ENCODE results near the gene UFD1. TPM values are rescaled to one million over a fixed set of nuclear protein-coding genes. Genes with fewer than 3 reads are reported as not detected.

The UFD1 gene
- total and polyA plus RNA-seq, 11 donors, result 28.7 to 80.5 (median 43.0) TPM

DNA sequence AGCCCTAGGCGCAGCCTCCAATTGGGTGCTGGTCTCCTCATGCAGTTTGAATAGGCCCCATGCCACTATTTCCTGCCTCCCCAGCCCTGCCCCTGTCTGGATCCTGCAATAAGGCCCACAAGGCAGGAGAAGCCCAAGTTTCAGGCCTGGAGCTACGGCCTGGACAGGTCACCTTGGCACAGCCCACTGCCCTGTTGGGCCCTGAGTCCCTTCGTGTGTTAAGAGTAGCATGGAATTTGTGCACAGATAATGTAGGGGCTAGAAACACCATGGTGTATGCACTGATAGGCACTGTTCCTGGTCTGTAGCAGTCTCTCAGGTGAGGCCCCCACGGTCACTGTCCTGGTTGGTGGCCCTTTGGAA is 20.9 kb upstream of the UFD1 start:
- no peak overlapping the region for H3K4me3 ChIP-seq
- ATAC-seq, result no peak
- intact Hi-C loops (cut with DNase I), result loop anchor here in 4 of 10 donors (5.0 to 10.0 kb wide), 3 partner anchors 127 to 215 kb away; partner anchors contain the start of gene SEPTIN5 (in 1 of the 4)
- no peak overlapping the region for H3K27ac ChIP-seq
- H3K9me3 ChIP-seq, result no peaks in the 10 kb centered on the region
- no peak for DNase-seq
- H3K4me1 ChIP-seq, result no peaks in the 10 kb centered on the region
- no peaks in the 10 kb centered on the region for H3K36me3 ChIP-seq
- H3K27me3 ChIP-seq, result no peaks in the 10 kb centered on the region
- WGBS, 4 donors, result 87 to 96% (median 95%) methylated on average over 4 of the region's 4 CpGs
- no peak for TF ChIP-seq POLR2A (IDR thresholded peaks at IDR 0.05)
- TF ChIP-seq CTCF (IDR thresholded peaks at IDR 0.05), result no peak

GRCh38 chr22:19499236-19499879 is 20.4 kb upstream of the UFD1 start:
- Histone ChIP-seq H3K4me1 (no peaks in the 10 kb centered on the region), H3K36me3 (no peaks in the 10 kb centered on the region), H3K9me3 (no peaks in the 10 kb centered on the region), H3K27ac (no peak overlapping the region), H3K27me3 (no peaks in the 10 kb centered on the region), H3K4me3 (no peak overlapping the region)
- DNase-seq (no peak), ATAC-seq (no peak)
- intact Hi-C loops (cut with DNase I), result loop anchor here in 4 of 10 donors (5.0 to 10.0 kb wide), 3 partner anchors 128 to 215 kb away; partner anchors contain the start of gene SEPTIN5 (in 1 of the 4)
- TF ChIP-seq CTCF (IDR thresholded peaks at IDR 0.05), result no peak
- TF ChIP-seq POLR2A (IDR thresholded peaks at IDR 0.05), result no peak
- 94 to 98% (median 97%) methylated on average over 7 of the region's 7 CpGs for WGBS, 4 donors

- Histone ChIP-seq H3K4me1 (no peaks in the 10 kb centered on the region), H3K27ac (no peak overlapping the region), H3K4me3 (no peak overlapping the region), H3K36me3 (no peaks in the 10 kb centered on the region), H3K9me3 (no peaks in the 10 kb centered on the region), H3K27me3 (no peaks in the 10 kb centered on the region)
- intact Hi-C loops (cut with DNase I), result loop anchor here in 4 of 10 donors (5.0 to 10.0 kb wide), 3 partner anchors 128 to 216 kb away; partner anchors contain the start of gene SEPTIN5 (in 1 of the 4)
- DNase-seq, result no peak
- no peak for TF ChIP-seq CTCF (IDR thresholded peaks at IDR 0.05)
- TF ChIP-seq POLR2A (IDR thresholded peaks at IDR 0.05), result no peak
- no peak for ATAC-seq
- 92 to 100% (median 97%) methylated on average over 3 of the region's 3 CpGs for WGBS, 4 donors
These were observed 19.8 kb upstream of the UFD1 start for GRCh38 chr22:19498866-19499190.

GRCh38 chr22:19498154-19498865 is 19.3 kb upstream of the UFD1 start:
- DNase-seq, result no peak
- TF ChIP-seq POLR2A (IDR thresholded peaks at IDR 0.05) (no peak), CTCF (IDR thresholded peaks at IDR 0.05) (no peak)
- 96 to 100% (median 98%) methylated on average over 2 to 7 of the region's 7 CpGs for WGBS, 4 donors

More at GRCh38 chr22:19498154-19498865, 19.3 kb upstream of the UFD1 start:
- H3K36me3 ChIP-seq, result no peaks in the 10 kb centered on the region
- H3K27me3 ChIP-seq, result no peaks in the 10 kb centered on the region
- no peaks in the 10 kb centered on the region for H3K9me3 ChIP-seq
- intact Hi-C loops (cut with DNase I), result loop anchor here in 4 of 10 donors (5.0 to 10.0 kb wide), 3 partner anchors 129 to 216 kb away; partner anchors contain the start of gene SEPTIN5 (in 1 of the 4)
- H3K4me3 ChIP-seq, result no peak overlapping the region
- no peak overlapping the region for H3K27ac ChIP-seq
- no peaks in the 10 kb centered on the region for H3K4me1 ChIP-seq
- ATAC-seq, result peak in 1 of 4 donors; percentile 44
